Hepatocyte (in vitro differentiated cells): ENCODE results near the gene TMEM255B. TPM values are rescaled to one million over a fixed set of nuclear protein-coding genes. Genes with fewer than 3 reads are reported as not detected.

Source experiments
- DNase-seq: peaks from one replicate; pipeline ENCODE4 v3.0.0-alpha.2; 2016; ENCODE audit warnings: low spot score
- H2AFZ ChIP-seq: fragments of 200-600 bp; sonication (generic); 2 replicates; pipeline ENCODE4 v1.6.0; 2016; ENCODE audit warnings: antibody characterized with exemption, mild to moderate bottlenecking
- H3K27ac ChIP-seq: fragments of 200-600 bp; sonication (generic); 2 replicates; pipeline ENCODE4 v1.5.1; 2016; ENCODE audit warnings: mild to moderate bottlenecking
- H3K27me3 ChIP-seq: fragments of 200-600 bp; sonication (generic); 2 replicates; pipeline ENCODE4 v1.6.1; 2016
- H3K36me3 ChIP-seq: fragments of 200-600 bp; sonication (generic); replicated peaks from 2 replicates; pipeline ENCODE4 v1.5.1; 2016; ENCODE audit warnings: low read depth; ENCODE audit not compliant: insufficient read depth
- H3K4me1 ChIP-seq: fragments of 200-600 bp; sonication (generic); 2 replicates; pipeline ENCODE4 v1.5.1; 2016; ENCODE audit warnings: mild to moderate bottlenecking, moderate library complexity; ENCODE audit not compliant: insufficient read depth
- H3K4me2 ChIP-seq: fragments of 200-600 bp; sonication (generic); 2 replicates; pipeline ENCODE4 v1.6.0; 2016
- H3K4me3 ChIP-seq: fragments of 200-600 bp; sonication (generic); 2 replicates; pipeline ENCODE4 v1.5.1; 2016; ENCODE audit warnings: mild to moderate bottlenecking
- H3K79me2 ChIP-seq: fragments of 200-600 bp; sonication (generic); 2 replicates; pipeline ENCODE4 v1.6.0; 2017; ENCODE audit warnings: mild to moderate bottlenecking
- H3K9me2 ChIP-seq: fragments of 200-600 bp; sonication (generic); replicated peaks from 2 replicates; pipeline ENCODE4 v1.6.0; 2017; ENCODE audit warnings: mild to moderate bottlenecking; ENCODE audit not compliant: insufficient read depth
- H3K9me3 ChIP-seq: fragments of 200-600 bp; sonication (generic); 2 replicates; pipeline ENCODE4 v1.5.1; 2016; ENCODE audit warnings: low read depth, mild to moderate bottlenecking
- H4K20me1 ChIP-seq: fragments of 200-600 bp; sonication (generic); 2 replicates; pipeline ENCODE4 v1.6.0; 2016; ENCODE audit warnings: mild to moderate bottlenecking; ENCODE audit not compliant: insufficient read depth, poor library complexity, severe bottlenecking
- EZH2 ChIP-seq: fragments of 200-600 bp; sonication (generic); IDR thresholded peaks from 2 replicates; pipeline ENCODE4 v1.6.1; 2016; ENCODE audit warnings: antibody characterized with exemption, mild to moderate bottlenecking, borderline replicate concordance
- EZH2phosphoT487 ChIP-seq: fragments of 200-600 bp; sonication (generic); IDR thresholded peaks from one replicate; pipeline ENCODE4 v1.6.1; 2018; ENCODE audit warnings: antibody characterized with exemption, mild to moderate bottlenecking, low read depth, moderate library complexity; ENCODE audit not compliant: unreplicated experiment, severe bottlenecking
- WGBS: methylation state at CpG from one replicate; pipeline ENCODE4 v1.1.6; 2016; ENCODE audit warnings: low lambda C conversion rate; ENCODE audit errors: missing lambda C conversion rate; 5-methylcytosine and 5-hydroxymethylcytosine counted together
- polyA plus RNA-seq: library from polyadenylated mRNA; unstranded; fragments of >200 nt; fragmentation: Nextera tagmentation; extraction: Ambion mirVana; gene quantifications from 2 replicates; pipeline ENCODE4 v1.2.1, GENCODE V29; 2016
- total RNA-seq: library from RNA; depleted of rRNA; stranded (reverse); fragments of >200 nt; gene quantifications from 2 replicates; pipeline ENCODE4 v1.2.3, GENCODE V29; 2014
- TF ChIP-seq, protein P1 (sequence below): fragments of 200-600 bp; sonication (generic); IDR thresholded peaks from 2 replicates; pipeline ENCODE4 v1.5.1; 2016; ENCODE audit warnings: antibody characterized with exemption, mild to moderate bottlenecking; ENCODE audit not compliant: poor library complexity

TMEM255B gene
- total and polyA plus RNA-seq, 2 experiments from 2014 or later = 0.10 to 4.0 TPM

DNA sequence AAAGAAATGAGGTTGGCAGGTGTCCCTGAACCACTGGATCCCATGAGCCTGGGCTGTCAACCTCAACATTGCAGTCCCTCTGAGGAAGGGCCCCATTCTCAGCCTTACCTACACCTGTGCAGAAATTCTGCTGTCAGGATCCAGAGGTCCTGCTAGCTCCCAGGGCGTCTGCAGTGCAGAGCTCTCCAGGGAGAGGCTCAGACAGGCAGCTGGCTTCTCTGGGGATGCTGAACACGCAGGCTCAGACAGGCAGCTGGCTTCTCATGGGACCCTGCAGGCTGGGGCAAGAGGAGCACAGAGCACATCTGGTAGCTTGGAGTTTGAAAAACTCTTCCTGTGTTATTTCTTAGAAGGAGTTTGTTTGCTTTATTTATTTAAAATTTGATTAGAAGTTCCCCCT, 50.9 kb downstream of the TMEM255B start:
- H3K27ac ChIP-seq = no peak overlapping the region
- no peak for TF ChIP-seq EZH2phosphoT487
- TF ChIP-seq EZH2 = no peak
- TF ChIP-seq, protein P1, sequence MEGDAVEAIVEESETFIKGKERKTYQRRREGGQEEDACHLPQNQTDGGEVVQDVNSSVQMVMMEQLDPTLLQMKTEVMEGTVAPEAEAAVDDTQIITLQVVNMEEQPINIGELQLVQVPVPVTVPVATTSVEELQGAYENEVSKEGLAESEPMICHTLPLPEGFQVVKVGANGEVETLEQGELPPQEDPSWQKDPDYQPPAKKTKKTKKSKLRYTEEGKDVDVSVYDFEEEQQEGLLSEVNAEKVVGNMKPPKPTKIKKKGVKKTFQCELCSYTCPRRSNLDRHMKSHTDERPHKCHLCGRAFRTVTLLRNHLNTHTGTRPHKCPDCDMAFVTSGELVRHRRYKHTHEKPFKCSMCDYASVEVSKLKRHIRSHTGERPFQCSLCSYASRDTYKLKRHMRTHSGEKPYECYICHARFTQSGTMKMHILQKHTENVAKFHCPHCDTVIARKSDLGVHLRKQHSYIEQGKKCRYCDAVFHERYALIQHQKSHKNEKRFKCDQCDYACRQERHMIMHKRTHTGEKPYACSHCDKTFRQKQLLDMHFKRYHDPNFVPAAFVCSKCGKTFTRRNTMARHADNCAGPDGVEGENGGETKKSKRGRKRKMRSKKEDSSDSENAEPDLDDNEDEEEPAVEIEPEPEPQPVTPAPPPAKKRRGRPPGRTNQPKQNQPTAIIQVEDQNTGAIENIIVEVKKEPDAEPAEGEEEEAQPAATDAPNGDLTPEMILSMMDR = no peak
- no peaks in the 10 kb centered on the region for H3K79me2 ChIP-seq
- DNase-seq = no peak
- no peak overlapping the region for H3K4me3 ChIP-seq
- 83% methylated on average over 2 of the region's 2 CpGs for WGBS
- H3K4me1 ChIP-seq = peaks cover 10% of the 10 kb centered on the region
- no peak overlapping the region for H3K4me2 ChIP-seq
- H3K27me3 ChIP-seq = no peaks in the 10 kb centered on the region
- H4K20me1 ChIP-seq = no peaks in the 10 kb centered on the region
- H2AFZ ChIP-seq = no peak overlapping the region
- H3K36me3 ChIP-seq = no peaks in the 10 kb centered on the region
- H3K9me3 ChIP-seq = no peaks in the 10 kb centered on the region
- H3K9me2 ChIP-seq = no peaks in the 10 kb centered on the region

DNA sequence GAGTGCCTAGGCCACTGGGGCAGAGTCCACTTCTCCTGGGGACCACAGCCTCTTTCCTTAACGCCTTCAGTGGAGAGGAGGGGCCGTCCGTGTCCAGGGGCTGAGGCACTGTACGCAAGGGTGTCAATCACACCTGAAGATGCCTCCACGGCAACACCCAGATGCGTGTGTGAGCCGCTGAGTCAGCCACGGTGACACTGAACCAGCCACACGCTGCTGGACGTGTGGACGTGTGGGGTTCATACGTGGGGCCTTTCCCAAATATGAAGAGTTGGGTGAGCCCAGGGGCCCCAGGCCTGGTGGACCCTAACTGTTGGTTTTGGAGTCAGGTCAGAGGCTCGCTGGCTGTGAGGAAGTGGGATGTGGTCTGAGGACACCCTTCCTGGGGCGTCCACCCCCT, 51.6 kb downstream of the TMEM255B start:
- WGBS = 92% methylated on average over 14 of the region's 14 CpGs
- TF ChIP-seq EZH2 (no peak), EZH2phosphoT487 (no peak)
- TF ChIP-seq, protein P1 = no peak
- Histone ChIP-seq H3K9me2 (no peaks in the 10 kb centered on the region), H3K79me2 (no peaks in the 10 kb centered on the region), H3K4me2 (no peak overlapping the region), H4K20me1 (no peaks in the 10 kb centered on the region), H3K27me3 (no peaks in the 10 kb centered on the region), H3K9me3 (no peaks in the 10 kb centered on the region), H3K4me1 (peaks cover 10% of the 10 kb centered on the region), H3K36me3 (no peaks in the 10 kb centered on the region), H3K27ac (no peak overlapping the region), H3K4me3 (no peak overlapping the region), H2AFZ (no peak overlapping the region)
- DNase-seq = no peak

DNA sequence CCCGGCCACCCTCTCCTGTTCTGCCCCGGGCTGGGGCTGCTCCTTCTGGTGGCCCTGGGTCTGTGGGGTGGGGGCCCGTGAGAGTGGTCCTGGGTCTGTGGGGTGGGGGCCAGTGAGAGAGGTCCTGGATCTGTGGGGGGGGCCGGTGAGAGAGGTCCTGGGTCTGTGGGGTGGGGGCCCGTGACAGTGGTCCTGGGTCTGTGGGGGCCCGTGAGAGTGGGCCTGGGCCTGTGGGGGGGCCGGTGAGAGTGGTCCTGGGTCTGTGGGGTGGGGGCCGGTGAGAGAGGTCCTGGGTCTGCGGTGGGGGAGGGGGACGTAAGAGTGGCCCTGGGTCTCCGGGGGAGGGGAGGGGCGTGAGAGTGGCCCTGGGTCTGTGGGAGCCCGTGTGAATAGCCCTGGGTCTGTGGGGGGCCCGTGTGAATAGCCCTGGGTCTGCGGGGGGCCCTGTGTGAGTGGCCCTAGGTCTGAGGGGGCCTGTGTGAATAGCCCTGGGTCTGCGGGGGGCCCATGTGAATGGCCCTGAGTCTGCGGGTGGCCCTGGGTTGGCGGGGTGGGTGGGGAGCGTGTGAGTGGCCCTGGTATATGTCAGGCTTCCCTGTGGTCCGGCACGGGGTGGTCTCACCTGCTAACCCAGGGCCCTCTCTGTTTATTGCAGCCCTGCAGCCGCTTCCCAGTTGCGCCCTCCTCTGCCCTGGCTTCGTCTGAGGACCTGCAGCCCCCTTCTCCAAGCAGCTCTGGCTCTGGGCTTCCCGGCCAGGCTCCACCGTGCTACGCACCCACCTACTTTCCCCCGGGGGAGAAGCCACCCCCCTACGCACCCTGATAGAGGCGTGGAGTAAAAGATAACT, 52.3 kb downstream of the TMEM255B start:
- H3K4me1 ChIP-seq = peaks cover 10% of the 10 kb centered on the region
- no peak for DNase-seq
- no peaks in the 10 kb centered on the region for H3K36me3 ChIP-seq
- H3K4me2 ChIP-seq = no peak overlapping the region
- H3K4me3 ChIP-seq = no peak overlapping the region
- no peaks in the 10 kb centered on the region for H3K9me2 ChIP-seq
- no peak for TF ChIP-seq EZH2phosphoT487
- TF ChIP-seq, protein P1 = no peak
- no peak for TF ChIP-seq EZH2
- H3K27ac ChIP-seq = no peak overlapping the region
- H2AFZ ChIP-seq = no peak overlapping the region
- H3K79me2 ChIP-seq = no peaks in the 10 kb centered on the region
- 86% methylated on average over 20 of the region's 30 CpGs for WGBS
- H4K20me1 ChIP-seq = no peaks in the 10 kb centered on the region
- H3K27me3 ChIP-seq = no peaks in the 10 kb centered on the region
- no peaks in the 10 kb centered on the region for H3K9me3 ChIP-seq
